Activated CD8-positive, alpha-beta memory T cell treated with anti-CD3 and anti-CD28 coated beads for 1 hour (primary cell): ENCODE data around the gene SAMD3.
"Not testable (repeated sequence)": the region's sequence is repeated elsewhere in the genome, so short reads cannot be mapped to it uniquely, and the experiment has no call there.

Source experiments
- DNase-seq, 2 donors: peaks; one replicate each; pipeline ENCODE4 v3.0.0-alpha.2; 2020; ENCODE audit warnings: low read depth in 1 of 2; ENCODE audit errors: extremely low read depth in 1 of 2

Gene SAMD3

DNA sequence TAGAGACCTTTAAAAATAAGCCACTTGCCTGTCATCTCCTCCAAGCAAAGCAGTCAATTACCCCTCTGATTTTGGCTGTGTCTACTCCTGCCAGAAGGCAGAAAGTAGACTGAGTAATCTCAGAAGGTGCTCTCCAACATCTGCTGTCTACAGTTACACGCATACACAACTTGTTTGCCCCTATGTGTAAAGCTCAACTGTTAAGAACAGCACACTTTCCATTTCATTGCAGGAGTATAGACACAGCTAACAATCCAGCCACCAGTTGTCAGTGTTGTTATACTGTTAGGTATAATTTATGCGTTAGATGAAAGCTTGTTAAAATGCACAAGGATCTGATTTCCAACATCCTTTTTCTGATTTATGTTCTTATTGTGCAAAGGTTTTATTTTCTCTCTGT, 88.2 kb downstream of the SAMD3 start:
- DNase-seq = no peak

GRCh38 chr6:130132286-130132701, 90.5 kb downstream of the SAMD3 start:
- peak; percentile 5 to 24 for DNase-seq

DNA sequence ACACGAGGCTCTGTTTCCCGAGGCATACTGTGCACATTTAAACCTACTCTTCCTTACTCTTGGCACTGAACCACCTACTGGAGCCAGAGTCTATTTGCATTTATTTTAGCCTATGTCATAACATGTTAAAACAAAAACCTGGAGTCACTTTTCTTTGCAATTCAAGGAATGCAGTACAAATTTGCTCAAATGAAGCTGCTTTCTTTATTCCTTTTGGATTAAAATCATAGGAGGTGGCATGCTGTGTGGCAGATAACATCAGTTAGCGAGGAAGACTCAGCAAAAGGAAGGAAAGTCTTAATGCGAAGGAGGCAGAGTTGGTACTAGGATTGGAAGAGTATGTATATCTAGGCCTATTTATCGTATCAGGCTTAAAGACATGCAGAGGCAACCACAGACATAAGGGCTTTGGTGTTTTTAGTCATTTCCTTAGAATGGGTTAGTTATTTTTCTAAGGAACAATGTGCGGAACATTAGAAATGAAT, 92.9 kb downstream of the SAMD3 start:
- DNase-seq = no peak

DNA sequence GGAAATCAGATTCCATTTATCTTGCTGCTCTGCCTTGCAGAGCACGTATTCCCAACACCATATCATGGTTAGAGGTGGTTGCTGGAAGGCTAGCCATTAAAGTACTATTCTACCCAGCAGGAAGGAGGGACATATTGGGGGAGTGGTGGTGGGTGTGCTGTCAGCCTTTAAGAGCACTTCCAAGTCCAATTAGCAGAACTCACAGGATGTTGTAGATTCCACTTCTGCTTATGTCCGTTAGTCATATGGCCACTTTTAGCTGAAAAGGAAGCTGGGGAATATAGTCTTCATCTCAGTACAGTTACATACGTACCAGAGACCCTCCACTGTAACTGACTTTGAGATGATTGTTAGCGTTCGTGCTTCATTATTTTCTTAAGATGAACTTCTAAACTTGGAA, 94.4 kb downstream of the SAMD3 start:
- no peak for DNase-seq

DNA sequence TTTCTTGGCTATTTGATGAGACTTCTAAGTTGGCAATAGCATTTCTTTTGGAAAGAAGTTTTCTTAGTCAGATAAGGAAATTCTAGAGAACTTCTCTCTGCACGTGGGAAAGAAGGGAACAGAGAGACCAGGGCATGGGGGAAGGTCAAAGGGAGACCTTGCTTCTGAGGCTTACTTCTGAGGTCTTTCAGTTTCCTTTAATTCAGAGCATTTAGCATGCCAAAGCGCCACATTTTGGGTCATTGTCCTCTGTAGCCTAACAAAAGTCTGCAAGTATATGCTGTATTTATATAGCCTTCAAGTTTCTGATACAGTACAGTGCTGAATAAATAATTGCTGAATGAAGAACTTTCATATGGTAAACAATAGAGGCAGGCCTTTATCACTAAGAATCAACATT, 95.6 kb downstream of the SAMD3 start:
- DNase-seq = no peak

DNA sequence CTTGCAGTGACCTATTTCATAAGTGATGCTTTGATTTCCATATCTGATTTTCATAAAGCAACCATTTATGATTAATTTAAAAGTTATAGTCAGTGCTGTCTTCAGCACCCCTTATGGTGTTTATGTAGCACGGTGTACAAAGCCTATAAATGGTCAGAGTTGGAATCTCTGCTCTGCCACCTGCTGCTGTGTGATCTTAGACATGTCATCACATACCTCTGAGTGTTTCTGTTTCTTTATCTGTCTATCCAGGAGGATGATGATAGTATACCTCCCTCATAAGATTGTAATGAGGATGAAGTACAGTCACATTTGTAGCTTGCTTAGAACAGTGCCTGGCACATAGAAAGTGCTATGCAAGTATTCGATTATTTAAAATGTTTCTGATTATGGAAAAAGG, 100.5 kb downstream of the SAMD3 start:
- DNase-seq = no peak

DNA sequence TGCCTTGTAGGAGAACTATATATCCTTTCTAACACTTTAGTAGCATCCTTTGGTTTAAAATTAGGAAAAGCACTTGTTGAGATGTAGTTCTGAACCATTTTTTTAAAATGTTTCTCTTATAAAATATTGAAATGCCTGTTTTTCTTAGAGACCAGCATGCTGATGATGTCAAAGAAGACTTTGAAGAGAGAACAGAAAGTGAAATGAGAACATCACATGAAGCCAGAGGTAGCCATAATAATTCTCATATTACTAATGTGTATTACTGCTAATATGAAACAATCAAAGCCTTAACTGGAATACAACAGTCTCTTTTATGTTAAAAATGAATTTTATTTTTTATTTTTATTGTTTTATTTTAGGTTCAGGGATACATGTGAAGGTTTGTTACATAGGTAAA, 102.0 kb downstream of the SAMD3 start:
- DNase-seq = no peak

GRCh38 chr6:130119211-130119610, 103.5 kb downstream of the SAMD3 start:
- DNase-seq = no peak

DNA sequence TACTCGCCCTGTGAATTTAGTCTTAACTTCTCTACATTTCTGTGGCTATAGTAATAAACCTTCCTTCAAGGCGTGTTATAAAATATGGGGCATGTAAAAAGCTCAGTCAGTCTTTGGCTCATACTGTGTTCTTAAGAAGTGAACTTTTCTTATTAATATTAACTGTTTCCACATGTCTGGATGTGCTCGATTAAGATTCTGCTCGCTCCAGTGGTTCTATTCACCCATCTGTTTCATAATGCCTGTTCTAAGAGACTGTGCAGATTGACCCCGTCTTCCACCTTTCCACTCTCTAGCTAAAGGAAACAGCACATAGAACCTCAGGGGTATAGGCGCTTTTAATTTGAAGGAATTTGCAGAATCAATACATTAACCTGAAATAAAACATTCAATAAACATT, 104.5 kb downstream of the SAMD3 start:
- no peak for DNase-seq

GRCh38 chr6:130117187-130117701, 105.5 kb downstream of the SAMD3 start:
- not testable (repeated sequence) for DNase-seq

DNA sequence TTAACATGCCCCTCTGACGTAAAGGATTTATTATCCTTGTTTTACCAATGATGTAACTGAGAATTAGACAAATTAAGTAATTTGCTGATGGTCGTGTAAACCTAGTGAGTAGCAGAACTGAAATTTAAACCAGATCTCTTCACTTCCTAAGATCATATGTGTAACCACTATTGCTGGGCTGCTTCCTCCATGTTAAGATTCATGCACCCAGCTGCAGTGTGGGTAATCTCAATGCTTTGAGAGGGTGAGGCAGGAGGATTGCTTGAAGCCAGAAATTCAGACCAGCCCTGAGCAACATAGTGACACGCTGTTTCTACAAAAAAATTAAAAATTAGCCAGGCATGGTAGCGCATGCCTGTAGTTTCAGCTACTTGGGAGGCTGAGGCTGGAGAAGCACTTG, 106.5 kb downstream of the SAMD3 start:
- DNase-seq = no peak

- DNase-seq = no peak
These were observed 107.7 kb downstream of the SAMD3 start for GRCh38 chr6:130115036-130115435.

DNA sequence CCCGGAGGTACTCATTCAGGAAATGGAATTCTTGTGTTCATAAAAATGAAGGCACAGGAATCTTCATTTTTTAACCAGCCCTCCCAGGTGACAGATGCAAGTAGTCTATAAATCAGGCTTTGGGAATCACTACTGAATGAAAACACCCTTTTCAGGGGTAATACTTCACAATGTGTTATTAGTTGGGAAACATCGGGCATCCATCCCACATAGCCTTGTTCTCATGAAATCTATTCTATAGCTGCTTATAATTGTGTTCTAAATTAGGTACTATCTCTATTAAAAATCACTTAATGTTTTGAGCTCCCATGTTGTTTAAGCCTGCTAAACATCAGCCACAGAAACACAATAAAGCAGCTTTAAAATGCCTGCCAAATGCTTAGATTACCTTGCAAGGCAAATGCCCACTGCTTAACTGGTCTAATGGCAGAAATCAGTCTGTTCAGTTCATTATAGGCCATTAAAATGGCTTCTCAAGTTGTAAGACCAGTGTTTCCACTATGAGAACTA, 109.5 kb downstream of the SAMD3 start:
- DNase-seq = no peak

DNA sequence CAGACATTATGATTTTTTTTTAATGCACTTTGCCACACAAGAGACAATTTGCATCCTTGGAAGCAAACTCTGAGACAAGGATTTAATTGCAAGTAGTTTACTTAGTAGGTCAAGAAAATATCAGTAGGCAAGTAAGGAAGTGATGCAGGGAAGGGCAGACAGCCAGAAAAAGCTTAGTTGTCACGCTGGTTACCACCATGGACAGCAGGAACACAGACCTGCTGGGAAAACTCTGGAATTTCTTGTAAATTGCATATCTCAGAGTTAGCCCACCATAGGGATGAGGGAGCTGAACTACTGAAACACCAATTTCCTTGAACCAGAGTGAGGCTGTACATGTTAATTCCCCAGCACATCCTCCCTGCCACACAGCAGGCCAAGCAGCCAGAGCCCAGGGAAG, 111.7 kb downstream of the SAMD3 start:
- DNase-seq = no peak

GRCh38 chr6:130107710-130108109, 115.0 kb downstream of the SAMD3 start:
- DNase-seq = no peak

GRCh38 chr6:130105996-130106704, 116.6 kb downstream of the SAMD3 start:
- DNase-seq = no peak

DNA sequence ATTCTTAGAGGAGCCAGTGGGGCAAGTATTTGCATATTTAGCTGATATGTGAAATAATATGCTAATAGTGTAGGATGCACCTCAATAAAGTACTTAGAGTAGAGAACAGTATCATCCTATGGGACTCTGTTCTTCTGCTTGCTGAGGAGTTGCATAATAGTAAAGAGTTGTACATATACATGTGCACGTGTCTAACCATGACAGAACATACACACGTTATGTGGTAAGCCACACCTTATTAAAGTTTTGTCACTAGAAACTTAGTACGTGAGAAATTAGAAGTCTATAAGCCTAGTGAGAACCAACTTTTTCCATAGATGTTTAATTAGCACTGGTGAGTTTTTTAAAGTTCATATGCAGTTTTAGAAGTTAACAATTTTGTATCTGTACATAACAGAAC, 123.6 kb downstream of the SAMD3 start:
- DNase-seq = no peak

DNA sequence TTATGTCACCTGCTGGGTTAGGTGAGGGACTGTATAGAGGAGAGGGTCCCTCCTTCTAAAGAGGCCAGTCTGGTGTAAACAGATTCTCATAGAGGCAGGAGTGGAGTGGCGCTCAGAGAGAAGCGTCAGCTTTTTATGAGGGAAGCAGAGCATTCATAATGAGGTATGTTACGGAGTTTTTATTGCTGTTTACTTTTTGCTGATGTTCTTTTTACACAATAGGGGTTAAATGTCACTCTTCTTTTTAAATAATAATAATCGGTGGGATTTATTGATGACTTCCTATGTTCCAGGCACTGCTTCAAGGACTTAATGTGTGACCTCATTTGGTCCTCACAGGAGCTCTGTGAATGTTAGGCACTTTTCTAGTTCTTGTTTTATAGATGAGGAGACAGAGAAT, 124.4 kb downstream of the SAMD3 start:
- DNase-seq = no peak
